Naive B cell (primary cell): ENCODE data around the gene EPM2A. TPM values are rescaled to one million over a fixed set of nuclear protein-coding genes. Genes with fewer than 3 reads are reported as not detected.

Experiments
- ATAC-seq, 2 donors: fragments of 150-1000 bp; cut with Tn5 transposase; 2 replicates each; pipeline ENCODE4 v1.10.0; 2021; ENCODE audit warnings: low read depth in 2 of 2, mild to moderate bottlenecking in 2 of 2, moderate library complexity in 2 of 2
- DNase-seq: peaks from one replicate; pipeline ENCODE4 v3.0.0; 2022
- H3K27ac Mint-ChIP-seq, 6 donors: one replicate each; pipeline ENCODE4 v1.8.0; 2020 to 2022; ENCODE audit warnings: mild to moderate bottlenecking in 6 of 6, mixed read lengths in 6 of 6, moderate library complexity in 5 of 6, inconsistent platforms in 2 of 6
- H3K27me3 Mint-ChIP-seq, 3 donors: one replicate each; pipeline ENCODE4 v1.8.0; 2021 to 2022; ENCODE audit warnings: mixed read lengths in 3 of 3, mild to moderate bottlenecking in 1 of 3
- H3K36me3 Mint-ChIP-seq, 2 donors: one replicate each; pipeline ENCODE4 v1.8.0; 2020 to 2022; ENCODE audit warnings: mixed read lengths in 2 of 2, inconsistent platforms in 1 of 2, mild to moderate bottlenecking in 1 of 2
- H3K4me1 Mint-ChIP-seq, 3 donors: one replicate each; pipeline ENCODE4 v1.8.0; 2020 to 2022; ENCODE audit warnings: mixed read lengths in 3 of 3, inconsistent platforms in 1 of 3, mild to moderate bottlenecking in 1 of 3, moderate library complexity in 1 of 3
- H3K4me3 Mint-ChIP-seq, 8 donors: one replicate each; pipeline ENCODE4 v1.8.0; 2020 to 2022; ENCODE audit warnings: mild to moderate bottlenecking in 8 of 8, mixed read lengths in 8 of 8, moderate library complexity in 8 of 8, inconsistent platforms in 2 of 8
- H3K9me3 Mint-ChIP-seq, 7 donors: one replicate each; pipeline ENCODE4 v1.8.0; 2020 to 2022; ENCODE audit warnings: mixed read lengths in 7 of 7, mild to moderate bottlenecking in 5 of 7, inconsistent platforms in 2 of 7, moderate library complexity in 1 of 7
- polyA plus RNA-seq, 6 donors: library from polyadenylated mRNA; unstranded; fragments of 300-500 nt; fragmentation: Illumina TruSeq; gene quantifications; one replicate each; pipeline ENCODE4 v1.2.3, GENCODE V29; 2021; ENCODE audit warnings: low read depth in 6 of 6

The EPM2A gene
- polyA plus RNA-seq = 10 to 100 TPM; 14.1 to 22.9 (median 17.1) TPM

DNA sequence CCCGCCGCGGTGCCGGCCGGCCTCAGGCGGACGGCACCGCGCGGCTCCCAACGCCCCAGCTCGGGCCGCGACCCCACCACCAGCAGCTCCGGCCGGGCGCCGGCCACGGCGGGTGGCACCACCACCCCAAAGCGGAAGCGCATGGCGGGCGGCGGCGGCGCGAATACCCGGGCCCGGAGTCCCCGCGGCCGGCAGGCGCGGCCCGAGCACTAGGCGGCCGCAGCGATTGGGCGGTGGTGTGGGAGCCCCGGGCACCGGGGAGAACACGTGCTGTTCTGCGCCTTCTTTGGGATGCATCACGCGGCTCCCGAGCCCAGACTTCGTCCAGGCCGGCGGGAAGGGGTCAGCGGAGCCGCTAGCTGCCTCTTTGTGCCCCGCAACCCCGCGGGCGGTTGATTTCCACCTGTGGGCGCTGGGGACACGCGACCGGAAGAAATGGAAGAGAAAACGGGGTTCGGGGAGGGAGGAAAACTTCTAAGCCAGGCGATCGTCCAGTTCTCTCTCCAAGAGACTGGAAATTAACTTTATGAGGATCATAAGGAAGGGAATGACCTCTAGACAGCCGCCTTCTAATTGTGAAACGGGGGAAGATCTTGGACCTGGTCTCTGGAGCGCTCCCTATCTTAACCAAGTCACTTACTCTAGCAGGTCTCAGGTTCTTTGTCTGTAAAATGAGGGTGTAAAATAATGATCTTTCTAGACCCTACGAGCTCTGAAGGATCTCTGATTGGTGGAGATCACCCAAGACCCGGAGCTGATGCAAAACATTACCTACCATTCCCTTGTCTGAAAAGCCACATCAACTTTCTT lies at the start of gene EPM2A:
TSS of gene EPM2A (minus strand) at position 165 of the 810 bp plus-strand sequence. CDS start at position 143, 22 bp downstream.
- H3K27me3 Mint-ChIP-seq = no peaks in the 10 kb centered on the region
- ATAC-seq = peak; percentile 84
- peak within 1 kb of the TSS; percentile 97 to 99 (median 98) for H3K27ac Mint-ChIP-seq
- peak; percentile 83 for DNase-seq
- peaks cover under 1 to 27% (median 14%) of the 10 kb centered on the region in 3 donors for H3K4me1 Mint-ChIP-seq
- peaks cover 0 to under 1% of the 10 kb centered on the region in 2 donors for H3K36me3 Mint-ChIP-seq
- H3K4me3 Mint-ChIP-seq = peak within 1 kb of the TSS; percentile 97 to 99 (median 98)
- peaks cover 0 to 2% (median under 1%) of the 10 kb centered on the region in 7 donors for H3K9me3 Mint-ChIP-seq

DNA sequence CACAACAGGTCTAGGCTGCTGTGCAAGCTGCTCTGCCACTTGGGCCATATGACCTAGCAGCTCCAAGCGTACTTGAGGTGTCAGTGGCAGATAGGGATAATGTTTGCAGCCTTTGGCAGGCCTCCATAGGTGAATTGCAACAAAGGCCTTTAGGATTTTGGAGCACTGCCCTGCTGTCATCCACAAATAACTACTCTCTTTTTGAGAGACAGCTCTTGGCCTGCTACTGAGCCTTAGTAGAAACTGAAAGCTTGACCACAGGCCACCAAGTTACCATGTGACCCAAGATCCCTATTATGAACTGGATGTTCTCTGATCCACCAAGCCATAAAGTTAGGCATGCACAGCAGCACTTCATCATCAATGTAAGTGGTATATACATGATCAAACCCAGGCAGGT lies 49.4 kb upstream of the EPM2A start:
- peaks cover 0 to 11% (median 5%) of the 10 kb centered on the region in 7 donors for H3K9me3 Mint-ChIP-seq
- H3K4me3 Mint-ChIP-seq = no peak overlapping the region
- ATAC-seq (no peak), DNase-seq (no peak)
- H3K27ac Mint-ChIP-seq = no peak overlapping the region
- peaks cover 15 to 18% of the 10 kb centered on the region in 2 donors for H3K36me3 Mint-ChIP-seq
- H3K27me3 Mint-ChIP-seq = no peaks in the 10 kb centered on the region
- H3K4me1 Mint-ChIP-seq = no peaks in the 10 kb centered on the region

DNA sequence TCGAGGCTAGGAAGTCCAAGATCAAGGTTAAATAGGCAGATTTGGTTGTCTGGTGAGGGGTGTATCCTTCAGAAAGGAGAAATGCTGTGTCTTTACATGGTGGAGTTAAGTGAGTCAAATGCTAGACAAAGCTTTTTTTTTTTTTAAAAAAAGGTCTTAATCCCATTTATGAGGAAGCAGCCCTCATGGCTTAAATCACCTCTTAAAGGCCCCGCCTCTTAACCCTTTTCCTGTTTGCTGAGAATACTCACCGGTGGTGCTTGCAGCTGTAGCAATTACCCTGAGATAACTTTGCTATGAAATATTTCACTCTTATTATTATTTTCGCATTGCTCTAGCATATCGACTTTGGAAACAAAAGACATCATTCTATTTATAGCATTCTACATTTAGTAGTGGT lies 48.5 kb upstream of the EPM2A start:
- Mint-ChIP-seq H3K4me3 (no peak overlapping the region), H3K27me3 (no peaks in the 10 kb centered on the region), H3K9me3 (peaks cover 0 to 9% (median 5%) of the 10 kb centered on the region in 7 donors), H3K4me1 (no peaks in the 10 kb centered on the region), H3K27ac (no peak overlapping the region), H3K36me3 (peaks cover 15% of the 10 kb centered on the region in 2 donors)
- DNase-seq (no peak), ATAC-seq (no peak)

DNA sequence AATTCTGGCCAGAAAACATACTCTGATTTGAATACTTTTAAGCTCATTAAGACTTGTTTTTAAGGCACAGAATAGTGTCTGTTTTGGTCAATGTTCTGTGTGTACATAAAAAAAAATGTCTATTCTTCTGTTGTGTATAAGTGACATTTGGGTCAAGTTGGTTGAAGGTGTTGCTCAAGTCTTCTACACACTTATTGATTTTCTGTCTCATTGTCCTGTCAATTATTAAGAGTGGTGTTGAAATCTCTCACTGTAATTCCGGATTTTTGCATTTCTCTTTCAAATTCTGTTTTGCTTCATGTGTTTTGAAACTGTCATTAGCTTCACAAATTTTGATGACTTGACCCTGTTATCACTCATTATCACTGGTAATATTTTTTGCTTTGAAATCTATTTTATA lies 37.5 kb upstream of the EPM2A start:
- Mint-ChIP-seq H3K27ac (no peak overlapping the region), H3K36me3 (peaks cover 0 to 5% of the 10 kb centered on the region in 2 donors), H3K4me3 (no peak overlapping the region), H3K9me3 (peaks cover 0 to 6% (median 0%) of the 10 kb centered on the region in 7 donors), H3K27me3 (peaks cover 0 to 2% (median 0%) of the 10 kb centered on the region in 3 donors), H3K4me1 (no peaks in the 10 kb centered on the region)
- DNase-seq = no peak
- no peak for ATAC-seq

DNA sequence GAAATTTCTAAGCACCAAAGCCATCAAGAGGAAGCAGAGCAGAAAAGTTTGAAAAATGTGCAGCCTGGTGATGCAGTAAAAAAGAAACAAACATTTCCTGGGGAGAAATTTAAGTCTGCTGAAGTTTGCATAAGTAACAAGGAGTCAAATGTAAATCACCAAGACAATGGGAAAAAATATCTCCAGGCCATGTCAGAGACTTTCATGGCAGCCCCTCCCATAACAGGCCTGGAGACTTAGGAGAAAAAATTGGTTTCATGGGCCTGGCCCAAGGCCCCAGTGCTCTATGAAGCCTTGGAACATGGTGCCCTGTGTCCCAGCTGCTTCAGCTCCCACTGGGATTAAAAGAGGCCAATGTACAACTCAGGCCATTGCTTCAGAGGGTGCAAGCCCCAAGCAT lies 30.1 kb upstream of the EPM2A start:
- H3K9me3 Mint-ChIP-seq = peaks cover 0 to 6% (median 2%) of the 10 kb centered on the region in 7 donors
- no peaks in the 10 kb centered on the region for H3K27me3 Mint-ChIP-seq
- H3K36me3 Mint-ChIP-seq = no peaks in the 10 kb centered on the region
- H3K4me3 Mint-ChIP-seq = no peak overlapping the region
- DNase-seq (no peak), ATAC-seq (no peak)
- H3K4me1 Mint-ChIP-seq = no peaks in the 10 kb centered on the region
- H3K27ac Mint-ChIP-seq = no peak overlapping the region

DNA sequence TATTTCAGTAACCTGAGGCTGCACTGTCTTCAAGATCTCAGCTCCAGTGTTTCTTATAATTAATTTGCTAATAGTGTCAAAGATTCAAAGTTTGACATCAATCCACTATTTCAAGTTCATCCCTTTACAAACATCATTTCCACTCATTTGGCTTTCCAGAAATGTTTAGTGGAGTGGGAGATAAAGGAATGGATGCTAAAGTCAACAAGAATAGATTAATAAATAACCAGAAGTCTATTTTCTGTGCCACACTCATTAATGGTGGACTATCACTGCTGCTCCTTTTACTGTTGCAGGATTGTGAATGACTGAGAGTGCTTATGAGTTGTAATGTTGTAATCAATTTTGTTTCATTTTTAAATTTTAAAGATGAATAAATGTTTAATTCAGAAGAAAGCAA lies 28.4 kb upstream of the EPM2A start:
- ATAC-seq (no peak), DNase-seq (no peak)
- Mint-ChIP-seq H3K27me3 (no peaks in the 10 kb centered on the region), H3K36me3 (no peaks in the 10 kb centered on the region), H3K9me3 (peaks cover 0 to 3% (median 0%) of the 10 kb centered on the region in 7 donors), H3K4me3 (no peak overlapping the region), H3K27ac (no peak overlapping the region), H3K4me1 (no peaks in the 10 kb centered on the region)

DNA sequence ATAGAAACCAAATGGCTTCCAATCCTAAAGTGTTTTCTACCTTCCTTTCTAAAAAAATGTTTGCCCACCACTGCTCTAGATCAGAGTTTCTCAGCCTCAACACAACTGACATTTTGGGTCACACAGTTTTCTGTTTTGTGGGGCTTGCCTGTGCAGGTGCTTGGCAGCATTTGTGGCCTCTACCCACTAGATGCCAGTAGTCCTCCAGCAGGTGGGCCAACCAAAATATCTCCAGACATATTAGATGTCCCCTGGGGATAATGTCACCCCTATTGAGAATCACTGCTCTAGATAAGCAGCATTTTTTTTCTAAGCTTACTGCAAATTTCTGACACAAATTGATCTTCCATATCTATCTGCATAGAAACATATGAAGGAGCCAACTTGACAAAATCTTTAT lies 26.3 kb upstream of the EPM2A start:
- Mint-ChIP-seq H3K36me3 (no peaks in the 10 kb centered on the region), H3K4me1 (no peaks in the 10 kb centered on the region), H3K27ac (no peak overlapping the region), H3K27me3 (no peaks in the 10 kb centered on the region), H3K9me3 (peaks cover 0 to 3% (median 0%) of the 10 kb centered on the region in 7 donors), H3K4me3 (no peak overlapping the region)
- ATAC-seq = peak; percentile 32 to 46
- DNase-seq = peak; percentile 2

DNA sequence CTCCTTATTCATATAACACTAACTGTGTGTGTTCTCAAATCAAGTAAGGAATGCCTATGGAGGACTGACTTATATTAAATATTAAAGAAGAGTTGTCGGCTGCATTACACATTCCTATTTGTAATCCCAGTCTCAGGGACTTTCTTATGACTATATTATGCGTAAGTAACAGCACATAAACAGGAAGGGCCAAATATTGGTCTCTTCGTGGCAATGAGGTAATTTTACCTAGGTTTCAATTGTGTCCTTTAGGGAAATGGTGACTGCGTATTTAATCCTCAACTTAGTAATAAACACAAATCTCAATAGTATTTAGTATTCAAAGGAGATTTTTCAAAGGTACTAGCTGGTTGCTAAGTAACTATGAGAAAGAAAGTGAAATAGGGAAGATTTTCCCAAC lies 22.8 kb upstream of the EPM2A start:
- Mint-ChIP-seq H3K4me1 (no peaks in the 10 kb centered on the region), H3K4me3 (no peak overlapping the region), H3K27ac (no peak overlapping the region), H3K36me3 (no peaks in the 10 kb centered on the region), H3K9me3 (no peaks in the 10 kb centered on the region), H3K27me3 (no peaks in the 10 kb centered on the region)
- DNase-seq = no peak
- no peak for ATAC-seq

DNA sequence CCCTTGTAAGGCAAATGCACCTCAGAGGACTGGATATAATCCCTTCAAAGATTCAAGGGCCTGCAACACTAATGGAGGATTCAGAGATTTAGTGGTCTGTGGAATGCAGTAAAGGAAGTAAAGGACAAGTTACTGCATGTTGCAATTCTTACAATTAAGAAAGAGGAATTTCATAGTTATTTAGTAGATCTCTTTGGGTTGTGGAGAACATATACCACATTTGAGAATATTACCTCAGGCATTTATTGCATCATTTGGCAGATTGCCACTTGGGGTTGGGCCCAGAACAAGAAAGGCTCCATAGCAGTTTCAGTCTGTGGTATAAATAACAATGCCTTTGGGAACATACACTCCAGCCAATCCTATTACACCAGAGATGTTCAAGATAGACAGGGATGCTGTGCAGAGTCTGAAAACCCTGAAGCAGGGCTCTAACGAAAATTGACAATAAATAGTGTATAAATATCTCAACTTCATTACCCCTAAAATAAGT lies 20.9 kb upstream of the EPM2A start:
- ATAC-seq = no peak
- no peaks in the 10 kb centered on the region for H3K27me3 Mint-ChIP-seq
- no peak overlapping the region for H3K4me3 Mint-ChIP-seq
- H3K9me3 Mint-ChIP-seq = no peaks in the 10 kb centered on the region
- no peak overlapping the region for H3K27ac Mint-ChIP-seq
- no peak for DNase-seq
- no peaks in the 10 kb centered on the region for H3K4me1 Mint-ChIP-seq
- no peaks in the 10 kb centered on the region for H3K36me3 Mint-ChIP-seq

DNA sequence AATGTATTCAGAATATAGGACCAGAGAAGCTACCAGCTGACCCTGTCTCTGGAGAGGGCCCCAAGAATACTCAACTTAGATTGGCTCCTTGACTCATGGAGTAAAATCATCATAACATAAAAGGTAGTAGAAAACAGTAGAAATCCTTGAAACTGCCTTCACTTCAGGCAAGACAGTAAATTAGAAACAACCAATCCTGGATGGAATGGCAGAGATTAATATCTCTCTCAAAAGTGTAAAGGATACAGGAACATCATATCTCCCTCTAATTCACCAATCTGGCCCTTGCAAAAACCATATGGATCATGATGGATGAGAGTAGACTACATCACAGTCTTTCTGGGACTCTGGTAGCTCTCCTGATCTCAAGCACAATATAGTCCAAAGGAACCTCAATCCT lies 20.4 kb upstream of the EPM2A start:
- ATAC-seq (no peak), DNase-seq (no peak)
- Mint-ChIP-seq H3K9me3 (no peaks in the 10 kb centered on the region), H3K27ac (no peak overlapping the region), H3K4me1 (no peaks in the 10 kb centered on the region), H3K36me3 (no peaks in the 10 kb centered on the region), H3K4me3 (no peak overlapping the region), H3K27me3 (no peaks in the 10 kb centered on the region)

DNA sequence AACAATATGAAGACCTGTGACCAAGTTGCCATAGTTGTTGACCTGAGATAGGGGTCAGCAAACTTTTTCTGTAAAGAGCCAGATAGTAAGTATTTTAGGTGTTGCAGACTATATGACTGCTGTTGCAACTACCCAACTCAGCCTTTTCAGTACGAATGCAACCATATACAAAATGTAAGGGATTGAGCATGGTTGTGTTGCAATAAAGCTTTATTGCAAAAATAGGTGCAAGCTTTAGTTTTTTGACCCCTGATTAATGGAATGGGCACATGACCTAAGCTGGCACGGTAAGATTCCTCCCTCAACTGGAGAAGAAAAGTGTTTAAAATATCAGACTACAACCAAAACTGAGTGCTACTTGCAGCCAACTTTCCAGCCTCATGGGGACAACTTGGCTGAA lies 17.3 kb upstream of the EPM2A start:
- no peaks in the 10 kb centered on the region for H3K36me3 Mint-ChIP-seq
- DNase-seq (no peak), ATAC-seq (no peak)
- H3K27ac Mint-ChIP-seq = no peak overlapping the region
- no peak overlapping the region for H3K4me3 Mint-ChIP-seq
- peaks cover 0 to 5% (median 0%) of the 10 kb centered on the region in 3 donors for H3K4me1 Mint-ChIP-seq
- H3K9me3 Mint-ChIP-seq = no peaks in the 10 kb centered on the region
- no peaks in the 10 kb centered on the region for H3K27me3 Mint-ChIP-seq

DNA sequence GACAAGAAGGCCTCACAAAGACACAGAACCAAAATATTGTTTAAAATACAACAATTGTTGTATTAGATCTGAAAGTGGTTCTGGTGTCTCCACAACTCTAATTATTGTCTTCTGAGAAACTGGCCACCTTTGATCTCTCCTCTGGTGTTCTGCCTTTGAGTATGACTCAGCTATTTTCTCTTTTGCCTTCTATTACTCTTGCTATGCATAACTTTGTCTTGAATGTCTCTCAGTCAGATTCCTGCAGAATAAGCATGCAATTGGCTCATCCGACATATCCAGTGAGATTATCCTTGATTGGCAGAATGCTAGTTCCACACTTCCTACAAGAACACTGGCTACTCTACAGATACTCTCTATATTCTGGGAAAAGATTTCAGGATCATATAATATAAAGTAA lies 14.3 kb upstream of the EPM2A start:
- Mint-ChIP-seq H3K4me3 (no peak overlapping the region), H3K27me3 (peaks cover 0 to 3% (median 0%) of the 10 kb centered on the region in 3 donors), H3K9me3 (no peaks in the 10 kb centered on the region), H3K27ac (no peak overlapping the region), H3K36me3 (peaks cover 0 to 5% of the 10 kb centered on the region in 2 donors), H3K4me1 (peaks cover 0 to 5% (median 0%) of the 10 kb centered on the region in 3 donors)
- no peak for DNase-seq
- ATAC-seq = no peak

DNA sequence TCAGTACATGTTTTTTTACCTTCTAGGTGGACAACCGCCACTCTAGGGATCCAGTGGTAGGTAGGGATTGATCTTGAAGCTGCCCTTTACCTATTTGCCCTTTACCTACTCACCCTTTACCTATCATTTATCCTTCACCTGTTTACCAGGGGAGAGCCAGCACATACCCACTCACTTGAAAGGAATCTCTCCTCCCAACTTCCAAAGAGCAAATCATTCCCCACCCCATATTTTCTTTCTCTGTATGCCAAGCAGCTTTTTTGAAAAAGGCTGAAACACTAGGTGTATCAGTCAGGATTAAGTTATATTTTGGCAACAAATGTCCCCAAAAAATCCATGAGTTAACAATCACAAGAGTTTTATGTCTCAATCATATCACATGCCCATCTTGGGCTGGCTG lies 10.5 kb upstream of the EPM2A start:
- Mint-ChIP-seq H3K36me3 (peaks cover 0 to 5% of the 10 kb centered on the region in 2 donors), H3K4me1 (peaks cover 0 to 5% (median 0%) of the 10 kb centered on the region in 3 donors), H3K4me3 (no peak overlapping the region), H3K27me3 (peaks cover 0 to 3% (median 0%) of the 10 kb centered on the region in 3 donors), H3K27ac (no peak overlapping the region), H3K9me3 (no peaks in the 10 kb centered on the region)
- no peak for DNase-seq
- no peak for ATAC-seq

DNA sequence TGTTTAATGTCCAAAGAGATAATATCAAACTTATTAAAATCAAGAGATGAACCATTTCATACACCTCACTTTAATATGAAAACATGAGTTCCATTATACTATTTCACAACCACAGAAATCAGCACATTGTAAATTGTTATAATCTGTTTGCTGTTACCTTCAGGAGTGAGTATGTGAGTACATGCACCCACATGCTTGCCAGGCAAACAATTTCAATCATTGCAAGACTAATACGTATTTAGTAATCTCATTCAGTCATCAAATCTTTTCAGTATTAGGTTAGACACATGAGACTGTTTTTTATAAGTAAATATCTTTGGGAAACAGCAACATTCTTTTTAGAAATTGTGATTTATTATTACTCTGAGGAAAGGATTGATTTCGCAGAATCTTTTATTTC lies 9.3 kb upstream of the EPM2A start:
- ATAC-seq (no peak), DNase-seq (no peak)
- Mint-ChIP-seq H3K36me3 (peaks cover 0 to 5% of the 10 kb centered on the region in 2 donors), H3K27me3 (peaks cover 0 to 3% (median 0%) of the 10 kb centered on the region in 3 donors), H3K27ac (no peak overlapping the region), H3K4me1 (peaks cover 0 to 2% (median 0%) of the 10 kb centered on the region in 3 donors), H3K9me3 (peaks cover 0 to 2% (median 0%) of the 10 kb centered on the region in 7 donors), H3K4me3 (no peak overlapping the region)
